HCT116 (cell line): ENCODE measurements around the gene DNMT1. TPM values are rescaled to one million over a fixed set of nuclear protein-coding genes. Genes with fewer than 3 reads are reported as not detected.

ENCODE experiments used
- ATAC-seq: fragments of 200-7000 bp; cut with Tn5 transposase; 2 replicates; pipeline ENCODE4 v1.9.1; 2020; ENCODE audit warnings: mild to moderate bottlenecking, moderate library complexity
- BruUV-seq: library from RNA; stranded (reverse); fragments of 400-500 nt; replicated peaks from 2 replicates; lab custom pipeline; 2021; lab: Mats Ljungman, UMichigan
- CTCF ChIA-PET: fragments of 300-600 bp; sonication (Branson Sonifier 250); formaldehyde crosslinking; loops from one replicate; lab custom pipeline; 2021; ENCODE audit warnings: antibody characterized with exemption; lab: Charles Lee
- POLR2A ChIA-PET: fragments of 300-600, 350-600 bp; sonication (Branson Sonifier 250); formaldehyde crosslinking; loops from one replicate; lab custom pipeline; 2021; ENCODE audit warnings: antibody characterized with exemption; lab: Charles Lee
- RAD21 ChIA-PET, 2 experiments: fragments of 300-600 bp; sonication (Branson Sonifier 250); formaldehyde crosslinking; loops; one replicate each; lab custom pipeline; 2023; ENCODE audit warnings: low total read pairs in 2 of 2; ENCODE audit not compliant: uncharacterized antibody in 2 of 2, unreplicated experiment in 2 of 2, low non-redundant PET in 1 of 2; lab: Charles Lee
- DNase-seq: peaks from one replicate; pipeline ENCODE4 v3.0.0-alpha.2; 2010; ENCODE audit warnings: low read depth, low spot score
- H2AFZ ChIP-seq: fragments of 200-600 bp; shearing (Covaris generic), sonication (generic); 2 replicates; pipeline ENCODE4 v1.6.1; 2017; ENCODE audit warnings: low read depth, mixed run types, mixed read lengths, antibody characterized with exemption, low read length; ENCODE audit not compliant: poor library complexity, severe bottlenecking
- H3K27ac ChIP-seq: 2 replicates; pipeline ENCODE4 v1.5.1; 2012; ENCODE audit warnings: low read depth, low read length
- H3K27me3 ChIP-seq: fragments of 200-600 bp; sonication (generic); 2 replicates; pipeline ENCODE4 v1.6.1; 2016; ENCODE audit warnings: mixed run types, low read length, mixed read lengths; ENCODE audit not compliant: insufficient read depth
- H3K36me3 ChIP-seq, 2 experiments: fragments of 200-500 bp in 1 of 2; fragments of 200-600 bp in 1 of 2; sonication (Bioruptor generic) in 1 of 2; sonication (generic) in 1 of 2; 2 replicates each; pipeline versions ENCODE4 v1.5.1 to v1.6.1; 2014 to 2016; ENCODE audit warnings: low read length in 2 of 2, inconsistent platforms in 1 of 2, mixed read lengths in 1 of 2, mixed run types in 1 of 2; ENCODE audit not compliant: insufficient read depth in 2 of 2, control insufficient read depth in 1 of 2
- H3K4me1 ChIP-seq, 2 experiments: fragments of 200-600 bp in 1 of 2; sonication (generic) in 1 of 2; 2 replicates each; pipeline versions ENCODE4 v1.5.1 to v1.6.1; 2012 to 2017; ENCODE audit warnings: low read length in 2 of 2, inconsistent platforms in 1 of 2, mild to moderate bottlenecking in 1 of 2, mixed read lengths in 1 of 2, mixed run types in 1 of 2, moderate library complexity in 1 of 2; ENCODE audit not compliant: insufficient read depth in 2 of 2, control insufficient read depth in 1 of 2
- H3K4me2 ChIP-seq: fragments of 200-600 bp; sonication (generic); 2 replicates; pipeline ENCODE4 v1.6.1; 2017; ENCODE audit warnings: mixed run types, low read length, mixed read lengths
- H3K4me3 ChIP-seq, 2 experiments: fragments of 200-600 bp in 1 of 2; sonication (generic) in 1 of 2; replicated peaks in 1 of 2; 2 replicates each; pipeline ENCODE4 v1.5.1; 2011 to 2016; ENCODE audit warnings: low read length in 2 of 2, control low read depth in 1 of 2, low read depth in 1 of 2, mild to moderate bottlenecking in 1 of 2, mixed read lengths in 1 of 2, mixed run types in 1 of 2
- H3K79me2 ChIP-seq: fragments of 200-600 bp; sonication (generic); 2 replicates; pipeline ENCODE4 v1.6.1; 2017; ENCODE audit warnings: mild to moderate bottlenecking, mixed run types, low read length, moderate library complexity, mixed read lengths; ENCODE audit not compliant: insufficient read depth
- H3K9ac ChIP-seq: fragments of 200-600 bp; sonication (generic); 2 replicates; pipeline ENCODE4 v1.6.1; 2016; ENCODE audit warnings: low read length, mixed read lengths
- H3K9me2 ChIP-seq: fragments of 200-600 bp; sonication (generic), shearing (Covaris generic); 2 replicates; pipeline ENCODE4 v1.6.1; 2017; ENCODE audit warnings: mixed run types, mild to moderate bottlenecking, moderate library complexity; ENCODE audit not compliant: insufficient read depth
- H3K9me3 ChIP-seq, 2 experiments: fragments of 200-500 bp in 1 of 2; fragments of 200-600 bp in 1 of 2; sonication (Bioruptor generic) in 1 of 2; sonication (generic) in 1 of 2; 2 replicates each; pipeline ENCODE4 v1.6.1; 2014 to 2017; ENCODE audit warnings: low read length in 2 of 2, mixed read lengths in 2 of 2, inconsistent platforms in 1 of 2, low read depth in 1 of 2, mild to moderate bottlenecking in 1 of 2, mixed run types in 1 of 2, moderate library complexity in 1 of 2; ENCODE audit not compliant: control insufficient read depth in 1 of 2, insufficient read depth in 1 of 2
- H4K20me1 ChIP-seq: fragments of 200-600 bp; sonication (generic), shearing (Covaris generic); 2 replicates; pipeline ENCODE4 v1.6.1; 2017; ENCODE audit warnings: mixed run types, mild to moderate bottlenecking, moderate library complexity; ENCODE audit not compliant: insufficient read depth
- CBX3 ChIP-seq: IDR thresholded peaks from 2 replicates; pipeline ENCODE4 v1.6.1; 2012; ENCODE audit warnings: low read depth
- EZH2 ChIP-seq: fragments of 200-600 bp; sonication (generic); IDR thresholded peaks from 2 replicates; pipeline ENCODE4 v1.6.1; 2017; ENCODE audit warnings: antibody characterized with exemption, mixed run types
- EZH2phosphoT487 ChIP-seq: fragments of 200-600 bp; IDR thresholded peaks from 2 replicates; pipeline ENCODE4 v1.6.1; 2018; ENCODE audit warnings: antibody characterized with exemption, borderline replicate concordance
- JUND ChIP-seq: IDR thresholded peaks from 2 replicates; pipeline ENCODE4 v1.6.1; 2012
- POLR2A ChIP-seq: IDR thresholded peaks from 2 replicates; pipeline ENCODE4 v1.7.0; 2011; ENCODE audit warnings: borderline replicate concordance; ENCODE audit not compliant: insufficient read depth, insufficient read length; ENCODE audit errors: extremely low read depth
- SIN3A ChIP-seq: IDR thresholded peaks from 2 replicates; pipeline ENCODE4 v1.6.1; 2012; ENCODE audit warnings: low read depth
- SP1 ChIP-seq: IDR thresholded peaks from 2 replicates; pipeline ENCODE4 v1.6.1; 2012; ENCODE audit warnings: low read depth
- ZNF274 ChIP-seq: fragments of 200-500 bp; sonication (Bioruptor generic); IDR thresholded peaks from 2 replicates; pipeline ENCODE4 v1.6.1; 2014; ENCODE audit warnings: mild to moderate bottlenecking, low read depth, low read length, inconsistent platforms
- intact Hi-C: fragments of 100-400 bp; cut with micrococcal nuclease; formaldehyde crosslinking; loops from 2 replicates; pipeline ENCODE4 v1.10.0; 2022
- total RNA-seq: library from RNA; stranded (reverse); gene quantifications from one replicate; pipeline ENCODE4 v1.2.1, GENCODE V29; 2021; ENCODE audit not compliant: unreplicated experiment
- TF ChIP-seq, protein P1 (sequence below): IDR thresholded peaks from 2 replicates; pipeline ENCODE4 v1.6.1; 2012
- TF ChIP-seq, protein P2 (sequence below): IDR thresholded peaks from 2 replicates; pipeline ENCODE4 v1.6.1; 2012
- TF ChIP-seq, protein P3 (sequence below): IDR thresholded peaks from 2 replicates; pipeline ENCODE4 v1.6.1; 2012; ENCODE audit warnings: low read depth

Gene DNMT1
- total RNA-seq, 1 experiment from 2014 or later: 235 TPM

DNA sequence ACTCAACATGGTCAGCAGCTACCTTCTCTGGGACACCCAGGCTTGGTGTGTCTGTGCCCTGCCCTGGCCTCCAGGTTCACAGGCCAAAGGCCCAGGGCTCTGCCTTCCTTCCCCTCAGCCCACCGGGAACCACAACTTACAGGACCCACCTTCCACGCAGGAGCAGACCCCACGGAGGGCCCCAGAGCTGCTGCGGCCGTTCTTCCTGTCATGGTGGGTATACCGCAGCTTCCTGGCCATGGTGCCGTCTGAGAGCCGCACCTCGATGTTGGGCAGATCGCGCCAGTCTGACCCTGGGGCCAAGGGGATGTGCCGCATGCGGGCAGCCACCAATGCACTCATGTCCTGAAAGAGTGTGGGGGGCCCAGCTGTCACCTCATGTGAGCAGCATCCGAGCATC lies 57.8 kb downstream of the DNMT1 start:
- Histone ChIP-seq H3K9me3 (no peaks in the 10 kb centered on the region), H3K27ac (no peak overlapping the region), H4K20me1 (no peaks in the 10 kb centered on the region), H3K4me3 (no peak overlapping the region), H3K9me2 (no peaks in the 10 kb centered on the region), H3K36me3 (peaks cover 43 to 76% of the 10 kb centered on the region in 2 experiments), H2AFZ (no peak overlapping the region), H3K9ac (no peak overlapping the region), H3K4me1 (peaks cover 0 to 2% of the 10 kb centered on the region in 2 experiments; a peak in 2 of 4 replicates), H3K79me2 (no peaks in the 10 kb centered on the region; the same call in 1 of the 2 replicates), H3K27me3 (no peaks in the 10 kb centered on the region), H3K4me2 (no peak overlapping the region)
- intact Hi-C loops: no loop called here
- POLR2A ChIA-PET: no interaction called here
- RAD21 ChIA-PET: no interaction called here
- no peak for ATAC-seq
- DNase-seq: no peak
- CTCF ChIA-PET: no interaction called here
- BruUV-seq: no TSS peak
- no peak for TF ChIP-seq POLR2A
- TF ChIP-seq, protein P1, sequence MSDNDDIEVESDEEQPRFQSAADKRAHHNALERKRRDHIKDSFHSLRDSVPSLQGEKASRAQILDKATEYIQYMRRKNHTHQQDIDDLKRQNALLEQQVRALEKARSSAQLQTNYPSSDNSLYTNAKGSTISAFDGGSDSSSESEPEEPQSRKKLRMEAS: no peak
- TF ChIP-seq, protein P2, sequence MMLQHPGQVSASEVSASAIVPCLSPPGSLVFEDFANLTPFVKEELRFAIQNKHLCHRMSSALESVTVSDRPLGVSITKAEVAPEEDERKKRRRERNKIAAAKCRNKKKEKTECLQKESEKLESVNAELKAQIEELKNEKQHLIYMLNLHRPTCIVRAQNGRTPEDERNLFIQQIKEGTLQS: no peak
- TF ChIP-seq SIN3A: no peak
- TF ChIP-seq, protein P3, sequence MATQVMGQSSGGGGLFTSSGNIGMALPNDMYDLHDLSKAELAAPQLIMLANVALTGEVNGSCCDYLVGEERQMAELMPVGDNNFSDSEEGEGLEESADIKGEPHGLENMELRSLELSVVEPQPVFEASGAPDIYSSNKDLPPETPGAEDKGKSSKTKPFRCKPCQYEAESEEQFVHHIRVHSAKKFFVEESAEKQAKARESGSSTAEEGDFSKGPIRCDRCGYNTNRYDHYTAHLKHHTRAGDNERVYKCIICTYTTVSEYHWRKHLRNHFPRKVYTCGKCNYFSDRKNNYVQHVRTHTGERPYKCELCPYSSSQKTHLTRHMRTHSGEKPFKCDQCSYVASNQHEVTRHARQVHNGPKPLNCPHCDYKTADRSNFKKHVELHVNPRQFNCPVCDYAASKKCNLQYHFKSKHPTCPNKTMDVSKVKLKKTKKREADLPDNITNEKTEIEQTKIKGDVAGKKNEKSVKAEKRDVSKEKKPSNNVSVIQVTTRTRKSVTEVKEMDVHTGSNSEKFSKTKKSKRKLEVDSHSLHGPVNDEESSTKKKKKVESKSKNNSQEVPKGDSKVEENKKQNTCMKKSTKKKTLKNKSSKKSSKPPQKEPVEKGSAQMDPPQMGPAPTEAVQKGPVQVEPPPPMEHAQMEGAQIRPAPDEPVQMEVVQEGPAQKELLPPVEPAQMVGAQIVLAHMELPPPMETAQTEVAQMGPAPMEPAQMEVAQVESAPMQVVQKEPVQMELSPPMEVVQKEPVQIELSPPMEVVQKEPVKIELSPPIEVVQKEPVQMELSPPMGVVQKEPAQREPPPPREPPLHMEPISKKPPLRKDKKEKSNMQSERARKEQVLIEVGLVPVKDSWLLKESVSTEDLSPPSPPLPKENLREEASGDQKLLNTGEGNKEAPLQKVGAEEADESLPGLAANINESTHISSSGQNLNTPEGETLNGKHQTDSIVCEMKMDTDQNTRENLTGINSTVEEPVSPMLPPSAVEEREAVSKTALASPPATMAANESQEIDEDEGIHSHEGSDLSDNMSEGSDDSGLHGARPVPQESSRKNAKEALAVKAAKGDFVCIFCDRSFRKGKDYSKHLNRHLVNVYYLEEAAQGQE: no peak
- TF ChIP-seq EZH2phosphoT487: no peak
- no peak for TF ChIP-seq EZH2
- no peak for TF ChIP-seq SP1
- TF ChIP-seq CBX3: no peak
- TF ChIP-seq ZNF274: no peak
- no peak for TF ChIP-seq JUND
